GM12891 (cell line): ENCODE data around the gene VMAC.

Experiments
- DNase-seq: peaks from one replicate; pipeline ENCODE4 v3.0.0; 2011; ENCODE audit warnings: low spot score; ENCODE audit not compliant: insufficient read length
- FAIRE-seq: peaks from 2 replicates; lab custom pipeline; 2011; peaks lifted over from hg19 to GRCh38; lab: Jason Lieb, UNC
- PAX5 ChIP-seq: IDR thresholded peaks from 2 replicates; pipeline ENCODE4 v1.6.1; 2011; ENCODE audit warnings: low read length, moderate library complexity, mild to moderate bottlenecking; ENCODE audit not compliant: insufficient read depth, severe bottlenecking
- POLR2A ChIP-seq: IDR thresholded peaks from 2 replicates; pipeline ENCODE4 v1.6.1; 2011; ENCODE audit warnings: low read depth, low read length, control low read depth
- POLR2AphosphoS5 ChIP-seq: IDR thresholded peaks from 2 replicates; pipeline ENCODE4 v1.6.1; 2011; ENCODE audit warnings: low read depth, low read length, control low read depth
- POU2F2 ChIP-seq: IDR thresholded peaks from 2 replicates; pipeline ENCODE4 v1.6.1; 2011; ENCODE audit warnings: low read depth, mild to moderate bottlenecking, control low read depth, low read length, moderate library complexity
- SPI1 ChIP-seq: IDR thresholded peaks from 2 replicates; pipeline ENCODE4 v1.6.1; 2011; ENCODE audit warnings: low read depth, low read length, control low read depth
- TAF1 ChIP-seq: IDR thresholded peaks from 2 replicates; pipeline ENCODE4 v1.6.1; 2011; ENCODE audit warnings: low read depth, low read length, control low read depth

The VMAC gene

GRCh38 chr19:5903624-5904351, 884 bp upstream of the VMAC start, which contains the start of gene NDUFA11:
Gene NDUFA11, minus strand, starts transcription at chr19:5903790. Its CDS starts 82 bp downstream, at chr19:5903708.
- DNase-seq (peak; percentile 97), FAIRE-seq (no peak)
- TF ChIP-seq PAX5 (peak; percentile 32), POLR2AphosphoS5 (peak; percentile 82; the same call in 1 of the 2 replicates), TAF1 (peak; percentile 67), SPI1 (no peak), POU2F2 (peak; percentile 40), POLR2A (peak; percentile 77)

- DNase-seq (no peak), FAIRE-seq (no peak)
- no peak for TF ChIP-seq POU2F2
- no peak for TF ChIP-seq POLR2A
- no peak for TF ChIP-seq SPI1
- TF ChIP-seq POLR2AphosphoS5 = no peak
- no peak for TF ChIP-seq TAF1
- no peak for TF ChIP-seq PAX5
Measured at GRCh38 chr19:5905114-5905778, 574 bp downstream of the VMAC start.

- TF ChIP-seq POLR2AphosphoS5 = no peak
- TF ChIP-seq POU2F2 = no peak
- no peak for TF ChIP-seq TAF1
- TF ChIP-seq SPI1 = no peak
- no peak for TF ChIP-seq POLR2A
- TF ChIP-seq PAX5 = no peak
- FAIRE-seq = no peak
- DNase-seq = no peak
Measured at GRCh38 chr19:5907241-5907640, 2.6 kb downstream of the VMAC start.

GRCh38 chr19:5908773-5909442, 4.2 kb downstream of the VMAC start:
- FAIRE-seq (no peak), DNase-seq (no peak)
- no peak for TF ChIP-seq PAX5
- no peak for TF ChIP-seq POLR2A
- no peak for TF ChIP-seq SPI1
- no peak for TF ChIP-seq POU2F2
- TF ChIP-seq TAF1 = no peak
- no peak for TF ChIP-seq POLR2AphosphoS5

- FAIRE-seq (no peak), DNase-seq (no peak)
- TF ChIP-seq SPI1 (no peak), POLR2AphosphoS5 (no peak), PAX5 (no peak)
Measured at GRCh38 chr19:5910638-5910907, 5.9 kb downstream of the VMAC start.

GRCh38 chr19:5911366-5911765, 6.7 kb downstream of the VMAC start:
- DNase-seq (no peak), FAIRE-seq (no peak)
- TF ChIP-seq POU2F2 (no peak), PAX5 (no peak), TAF1 (no peak)

- DNase-seq (no peak), FAIRE-seq (no peak)
- no peak for TF ChIP-seq POLR2AphosphoS5
- TF ChIP-seq TAF1 = no peak
- TF ChIP-seq POU2F2 = no peak
- TF ChIP-seq SPI1 = no peak
- no peak for TF ChIP-seq POLR2A
- no peak for TF ChIP-seq PAX5
Measured at GRCh38 chr19:5913739-5914357, 9.2 kb downstream of the VMAC start, which contains the start of gene CAPS. Gene CAPS, plus strand, starts transcription at chr19:5914254. Its CDS starts 153 bp downstream, at chr19:5914407.

GRCh38 chr19:5914358-5914774, 9.7 kb downstream of the VMAC start:
- FAIRE-seq (no peak), DNase-seq (no peak)
- TF ChIP-seq POLR2A (no peak; the same call in 1 of the 2 replicates), POU2F2 (no peak), PAX5 (no peak), SPI1 (no peak), POLR2AphosphoS5 (no peak), TAF1 (no peak)

- FAIRE-seq (no peak), DNase-seq (no peak)
- TF ChIP-seq SPI1 (no peak), POLR2A (no peak), PAX5 (no peak), POLR2AphosphoS5 (no peak)
Measured at GRCh38 chr19:5914946-5915781, 10.5 kb downstream of the VMAC start.

- no peak for TF ChIP-seq POLR2AphosphoS5
- no peak for TF ChIP-seq POU2F2
- no peak for TF ChIP-seq POLR2A
- no peak for TF ChIP-seq PAX5
- TF ChIP-seq TAF1 = no peak
- no peak for TF ChIP-seq SPI1
- FAIRE-seq (no peak), DNase-seq (no peak)
Measured at GRCh38 chr19:5915782-5916165, 11.1 kb downstream of the VMAC start.
